ENCODE measurements around the gene CD248.
A peak's percentile ranks its signal among the peaks of the same experiment; 100 is the strongest.
"Not testable (repeated sequence)": the region's sequence is repeated elsewhere in the genome, so short reads cannot be mapped to it uniquely, and the experiment has no call there.

CD248 gene

DNA sequence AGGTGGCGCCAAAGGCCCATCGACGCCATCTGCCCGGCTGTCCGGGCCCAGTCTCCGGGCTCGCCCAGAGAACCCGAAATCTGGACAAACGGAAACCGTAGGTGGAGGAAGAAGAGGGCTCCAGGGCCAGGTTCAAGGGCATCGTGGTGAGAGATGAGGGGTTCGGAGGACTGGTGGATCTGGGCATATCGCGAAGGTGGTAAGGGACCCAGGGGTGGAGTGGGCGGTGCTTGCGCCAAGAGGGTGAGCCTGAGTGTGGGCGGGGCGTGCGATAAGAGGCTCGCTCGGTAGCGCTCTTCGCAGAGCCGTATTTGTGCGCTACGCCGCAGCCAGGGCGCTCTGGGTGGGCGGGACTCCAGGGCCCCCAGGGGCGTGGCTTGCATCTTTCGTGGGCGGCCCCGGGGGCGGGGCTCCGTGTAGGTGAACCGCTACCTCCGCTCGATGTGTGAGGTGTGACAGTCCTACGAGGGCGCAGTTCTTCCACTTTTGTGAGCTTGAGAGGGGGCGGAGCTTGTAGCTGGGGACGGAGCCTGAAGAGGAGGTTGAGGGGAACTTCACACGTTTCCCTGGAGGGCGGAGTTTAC lies 4.8 kb downstream of the CD248 start:
- DNase-seq, result peak; percentile 76

DNA sequence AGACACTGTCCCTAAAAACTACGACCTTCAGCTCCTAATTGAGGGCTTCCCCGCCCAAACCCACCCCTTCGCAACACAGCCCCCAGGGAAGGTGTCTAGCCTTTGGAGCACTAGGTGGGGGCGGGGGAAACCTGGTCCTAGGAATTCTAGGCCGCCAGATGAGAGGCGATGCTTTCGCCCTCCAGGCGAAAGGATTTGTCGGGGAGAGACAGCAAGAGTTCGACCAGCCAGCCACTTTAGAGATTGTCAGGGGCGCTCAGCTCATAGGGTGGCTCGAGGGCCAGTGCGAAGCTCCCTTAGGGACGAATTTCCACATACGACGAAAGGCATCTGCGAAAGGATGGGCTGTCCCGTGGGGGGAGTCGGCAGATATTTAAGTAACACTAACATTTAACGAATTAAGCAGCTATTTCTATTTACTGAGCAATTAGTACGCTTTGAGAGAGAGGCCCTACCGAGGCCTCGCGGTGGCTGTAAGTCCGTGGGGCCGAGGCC lies 5.3 kb downstream of the CD248 start:
- no peak for DNase-seq

DNA sequence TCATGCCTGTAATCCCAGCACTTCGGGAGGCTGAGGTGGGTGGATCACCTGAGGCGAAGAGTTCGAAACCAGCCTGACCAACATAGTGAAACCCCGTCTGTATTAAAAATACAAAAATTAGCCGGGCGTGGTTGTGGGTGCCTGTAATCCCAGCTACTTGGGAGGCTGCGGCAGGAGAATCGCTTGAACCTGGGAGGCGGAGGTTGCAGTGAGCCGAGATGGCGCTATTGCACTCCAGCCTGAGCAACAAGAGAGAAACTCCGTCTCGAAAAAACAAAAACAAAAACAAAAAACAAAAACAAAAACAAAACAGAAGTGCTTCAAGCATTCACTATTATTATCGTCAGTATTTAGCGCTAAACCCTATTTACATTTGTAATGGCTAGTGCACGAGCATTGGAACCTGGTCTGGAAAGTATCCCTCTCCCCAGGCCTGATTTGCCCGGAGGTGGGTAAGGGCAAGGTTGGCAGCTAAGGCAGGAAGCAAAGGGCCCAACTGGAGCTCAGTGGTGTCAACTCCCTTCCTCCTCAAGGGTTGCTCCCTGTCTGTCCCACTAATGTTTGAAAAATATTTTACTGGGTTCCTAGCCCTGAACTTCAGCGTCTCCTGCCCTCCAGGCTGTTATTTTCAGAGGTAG lies 5.9 kb downstream of the CD248 start:
- not testable (repeated sequence) for DNase-seq

DNA sequence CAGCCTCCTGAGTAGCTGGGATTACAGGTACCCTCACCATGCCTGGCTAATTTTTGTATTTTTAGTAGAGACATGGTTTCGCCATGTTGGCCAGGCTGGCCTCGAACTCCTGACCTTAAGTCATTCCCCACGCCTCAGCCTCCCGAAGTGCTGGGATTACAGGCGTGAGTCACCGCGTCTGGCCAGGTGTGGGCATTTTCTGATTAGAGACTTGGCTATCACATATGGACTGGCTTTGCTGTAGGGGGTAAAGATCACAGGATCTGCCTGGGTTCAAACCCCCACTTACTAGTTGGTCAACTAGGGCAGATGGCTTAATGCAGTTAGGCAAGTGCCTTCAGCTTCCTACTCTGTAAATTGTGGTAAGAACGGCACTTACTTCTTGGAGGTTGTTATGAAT lies 6.5 kb downstream of the CD248 start:
- DNase-seq, result no peak

DNA sequence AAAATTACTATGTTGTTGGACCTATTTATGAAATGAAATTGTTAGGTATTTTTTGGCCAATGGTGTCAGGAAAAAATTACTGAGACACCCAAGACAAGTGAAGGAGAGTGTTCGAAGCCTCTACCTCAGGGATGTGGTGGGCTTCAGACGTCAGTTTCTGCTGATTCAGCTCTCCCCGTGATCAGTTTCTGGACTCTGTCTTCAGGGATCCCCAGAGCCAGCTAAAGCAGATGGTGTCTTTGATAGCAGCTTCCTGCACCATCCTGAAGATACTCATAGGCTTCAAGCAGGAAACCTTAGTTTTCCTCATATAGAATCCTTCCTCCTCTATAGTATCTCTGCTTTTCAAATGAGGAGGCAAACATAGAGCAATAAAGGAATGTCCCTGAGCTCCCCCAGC lies 7.4 kb downstream of the CD248 start:
- no peak for DNase-seq

DNA sequence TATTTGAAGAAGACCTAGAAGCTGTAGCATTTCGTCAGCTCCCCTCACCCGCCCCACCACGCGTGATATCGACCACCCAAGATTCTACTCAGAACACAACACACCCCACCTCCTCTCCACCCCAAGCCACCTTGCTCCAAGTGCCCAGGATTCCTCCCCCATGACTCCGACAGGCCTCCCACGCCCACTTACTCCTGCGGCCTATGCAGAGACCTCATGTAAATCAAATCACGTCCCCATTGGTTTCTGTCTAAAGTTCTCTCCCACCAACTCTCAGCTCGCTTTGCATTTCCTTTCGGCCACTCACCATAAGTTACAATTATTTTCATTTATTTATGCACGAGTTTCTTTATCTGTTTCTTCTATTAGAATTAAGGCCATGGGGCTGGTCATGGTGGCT lies 14.2 kb downstream of the CD248 start:
- DNase-seq, result no peak

DNA sequence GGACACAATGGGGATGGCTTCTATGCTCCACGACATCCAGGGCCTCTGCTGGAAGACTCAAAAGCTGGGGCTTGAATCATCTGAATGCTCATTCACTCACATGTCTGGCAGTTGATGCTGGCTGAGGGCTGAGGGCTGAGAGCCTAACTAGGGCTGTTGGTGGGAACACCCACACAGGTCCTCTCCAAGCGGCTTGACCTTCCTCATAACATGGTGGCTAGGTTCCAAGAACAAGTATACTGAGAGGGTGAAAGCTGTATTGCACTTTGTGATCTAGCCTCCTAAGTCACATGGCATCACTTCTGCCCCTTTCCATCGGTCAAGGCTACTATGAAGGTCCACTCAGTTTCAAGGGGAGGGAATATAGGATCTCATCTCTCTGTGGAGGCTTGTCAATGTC lies 17.7 kb downstream of the CD248 start:
- DNase-seq, result no peak

DNA sequence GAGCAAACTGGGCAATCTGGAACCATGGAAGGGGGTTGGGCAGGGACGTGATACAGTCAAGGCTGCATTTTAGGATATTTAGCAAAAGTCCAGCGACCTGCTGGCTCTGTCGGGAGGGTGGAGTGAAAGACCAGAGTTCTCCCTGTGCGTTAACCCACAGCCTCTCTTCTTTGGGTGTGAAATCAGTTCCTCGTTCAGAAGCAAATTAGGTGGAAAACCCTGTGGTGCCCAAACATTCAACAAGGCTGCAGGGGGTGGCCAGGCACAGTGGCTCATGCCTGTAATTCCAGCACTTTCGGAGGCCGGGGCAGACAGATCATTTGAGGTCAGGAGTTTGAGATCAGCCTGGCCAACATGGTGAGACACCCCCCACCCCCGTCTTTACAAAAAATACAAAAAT lies 19.2 kb downstream of the CD248 start:
- no peak for DNase-seq

DNA sequence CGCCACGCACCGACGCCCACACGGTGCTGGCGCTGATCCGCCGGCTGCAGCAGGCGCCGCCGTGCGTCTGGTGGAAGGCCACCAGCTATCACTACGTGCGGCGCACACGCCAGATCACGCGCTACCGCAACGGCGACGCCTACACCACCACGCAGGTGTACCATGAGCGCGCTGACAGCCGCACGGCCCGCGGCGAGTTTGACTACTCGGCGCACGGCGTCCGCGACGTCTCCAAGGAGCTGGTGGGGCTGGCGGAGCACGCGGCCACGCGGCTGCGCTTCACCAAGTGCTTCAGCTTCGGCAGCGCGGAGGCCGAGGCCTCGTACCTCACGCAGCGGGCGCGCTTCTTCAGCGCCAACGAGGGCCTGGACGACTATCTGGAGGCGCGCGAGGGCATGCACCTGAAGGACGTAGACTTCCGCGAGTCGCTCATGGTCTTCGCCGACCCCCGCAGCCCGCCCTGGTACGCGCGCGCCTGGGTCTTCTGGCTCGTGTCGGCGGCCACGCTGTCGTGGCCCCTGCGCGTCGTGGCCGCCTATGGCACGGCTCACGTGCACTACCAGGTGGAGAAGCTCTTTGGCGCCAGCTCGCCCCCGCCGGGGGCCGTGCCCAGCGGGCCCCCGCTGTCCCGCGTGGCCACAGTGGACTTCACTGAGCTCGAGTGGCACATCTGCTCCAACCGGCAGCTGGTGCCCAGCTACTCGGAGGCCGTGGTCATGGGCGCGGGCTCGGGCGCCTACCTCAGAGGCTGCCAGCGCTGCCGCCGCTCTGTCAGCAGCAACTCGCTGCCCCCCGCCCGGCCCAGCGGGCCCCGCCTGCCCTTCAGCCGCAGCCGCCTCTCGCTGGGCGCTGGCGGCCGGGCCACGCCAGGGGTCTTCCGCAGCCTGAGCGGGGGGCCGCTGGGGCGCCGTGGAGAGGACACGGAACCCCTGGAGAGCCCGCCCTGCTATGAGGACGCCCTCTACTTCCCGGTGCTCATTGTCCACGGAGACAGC lies 21.9 kb downstream of the CD248 start:
- no peak for DNase-seq

DNA sequence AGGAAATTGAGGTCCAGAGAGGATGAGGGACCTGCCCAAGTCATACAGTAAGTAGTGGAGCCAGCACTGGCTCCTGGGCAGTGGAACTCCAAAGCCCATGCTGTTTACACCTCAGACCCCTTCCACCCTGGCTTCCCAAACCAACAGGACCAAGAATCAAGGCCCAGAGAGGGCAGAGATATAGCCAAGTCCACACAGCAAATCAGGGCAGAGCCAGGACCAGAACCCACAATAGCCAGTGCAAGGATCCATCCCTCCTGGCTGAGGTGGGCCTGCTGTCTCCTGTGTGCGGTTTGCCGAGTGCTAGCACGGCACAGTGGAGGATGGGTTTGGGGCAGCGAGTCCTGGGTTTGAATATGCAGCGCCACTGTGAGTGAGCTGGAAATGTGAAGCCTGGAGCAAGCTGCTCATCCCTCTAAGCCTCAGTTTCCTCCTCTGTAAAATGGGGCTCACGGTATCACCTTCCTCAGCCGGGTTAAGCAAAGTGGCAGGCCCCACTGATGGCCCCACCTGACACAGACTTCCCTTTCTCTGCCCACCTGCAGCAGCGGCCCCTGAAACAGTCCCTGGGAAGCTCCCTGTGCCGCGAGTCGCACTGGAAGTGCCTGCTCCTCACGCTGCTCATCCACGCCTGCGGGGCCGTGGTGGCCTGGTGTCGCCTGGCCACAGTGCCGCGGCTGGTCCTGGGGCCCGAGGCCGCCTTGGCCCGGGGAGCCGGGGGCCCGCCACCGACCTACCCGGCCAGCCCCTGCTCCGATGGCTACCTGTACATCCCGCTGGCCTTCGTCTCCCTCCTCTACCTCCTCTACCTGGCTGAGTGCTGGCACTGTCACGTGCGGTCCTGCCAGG lies 22.8 kb downstream of the CD248 start:
- DNase-seq, result no peak

DNA sequence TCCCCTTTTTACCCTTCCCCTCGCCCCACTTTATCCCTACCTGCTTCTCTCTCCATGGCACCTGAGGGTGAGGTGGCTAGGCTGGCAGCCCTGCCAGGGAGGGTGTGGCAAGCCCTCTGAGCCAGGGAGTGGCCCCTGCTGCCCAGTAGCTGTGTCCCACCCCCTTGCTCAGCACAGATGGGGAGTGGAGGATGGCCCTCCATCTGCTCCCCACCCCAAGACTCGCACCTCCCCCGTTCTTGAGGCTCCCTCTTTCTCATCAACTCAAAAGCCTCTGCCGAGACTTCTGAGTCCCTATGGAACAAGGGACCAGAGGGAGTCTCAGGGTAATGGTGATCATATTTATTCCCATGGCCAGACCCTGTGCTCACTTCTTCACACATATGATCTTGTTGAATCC lies 23.5 kb downstream of the CD248 start:
- DNase-seq, result no peak

DNA sequence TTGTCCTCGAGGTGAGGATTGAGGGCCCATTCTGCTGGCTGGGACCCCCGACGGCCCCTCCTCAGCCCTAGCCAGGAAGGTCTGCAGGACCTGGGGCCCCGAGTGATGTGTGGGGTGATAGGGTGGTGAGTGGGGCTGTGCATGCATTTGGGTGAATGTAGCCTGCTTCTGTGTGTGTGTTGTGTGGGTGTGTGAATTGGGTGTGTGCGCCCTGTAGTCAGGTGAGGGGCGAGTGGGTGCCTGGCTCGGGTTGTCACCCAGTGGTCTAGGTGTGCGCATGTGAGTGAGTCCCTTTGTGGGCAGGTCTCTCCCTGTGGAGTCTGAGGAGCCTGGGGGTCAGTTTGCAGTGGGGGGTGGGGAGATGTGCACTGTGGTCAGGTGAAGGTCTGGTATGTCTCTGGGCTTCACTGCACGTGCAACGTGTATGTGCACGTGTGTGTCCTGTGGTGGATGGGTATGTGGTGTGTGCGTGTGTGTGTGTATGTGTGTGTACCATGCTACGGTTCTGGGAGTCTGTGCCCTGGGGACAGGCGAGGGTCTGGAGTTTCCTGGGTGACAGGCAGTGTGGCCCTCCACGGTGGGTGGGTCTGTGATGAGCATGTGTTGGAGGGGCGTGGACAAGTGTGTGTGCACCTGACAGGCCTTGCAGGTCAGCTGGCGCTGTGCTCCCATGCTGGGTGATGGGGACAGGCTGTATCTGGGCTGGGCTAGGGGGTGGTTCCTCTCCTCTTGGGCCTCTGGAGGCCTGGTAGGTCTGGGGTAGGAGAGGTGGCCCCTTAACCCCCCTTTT lies 24.1 kb downstream of the CD248 start:
- no peak for DNase-seq

DNA sequence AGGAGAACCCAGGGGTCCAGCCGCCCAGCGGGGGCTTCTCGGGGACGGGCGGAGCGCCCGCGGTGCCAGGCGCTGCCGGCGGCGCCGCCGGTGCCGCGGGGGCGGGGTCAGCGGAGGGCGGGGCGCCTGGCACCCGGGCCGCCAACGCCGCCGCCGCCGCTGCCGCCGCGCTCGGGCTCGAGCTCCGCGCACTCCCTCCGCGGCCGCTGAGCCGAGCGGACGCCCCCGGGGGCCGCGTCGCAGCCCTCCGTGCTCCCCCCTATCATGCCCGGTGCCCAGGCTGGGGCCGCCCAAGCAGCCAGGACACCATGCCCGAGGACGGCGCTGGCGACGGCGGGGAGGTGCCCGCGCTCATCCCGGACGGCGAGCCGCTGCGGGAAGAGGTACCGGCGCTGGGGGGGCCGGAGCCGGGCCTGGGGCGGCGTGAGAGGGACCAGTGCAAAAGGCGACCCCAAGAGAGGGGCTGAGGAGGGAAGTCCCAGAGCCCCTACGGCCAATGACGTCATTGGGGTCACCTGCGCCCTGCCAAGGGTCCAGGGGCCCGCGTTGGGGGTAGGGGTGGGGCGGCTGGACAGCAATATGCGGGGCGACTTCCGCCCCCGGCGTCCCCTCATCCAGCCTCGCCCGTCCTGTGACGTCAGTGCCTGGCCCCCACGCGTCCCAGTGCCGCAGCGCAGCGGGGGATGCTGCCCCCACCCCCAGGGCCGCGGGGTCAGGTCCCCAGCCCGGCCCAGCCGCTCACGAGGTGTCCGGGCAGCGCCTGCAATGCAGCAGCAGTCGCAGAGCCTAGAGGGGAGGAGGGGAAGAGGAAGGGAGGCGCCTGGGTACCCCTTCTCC lies 24.9 kb downstream of the CD248 start, which contains the start of gene TMEM151A:
TMEM151A (plus strand) TSS at position 189 of the 837 bp plus-strand sequence; CDS start at position 309, 120 bp downstream.
- DNase-seq, result no peak

DNA sequence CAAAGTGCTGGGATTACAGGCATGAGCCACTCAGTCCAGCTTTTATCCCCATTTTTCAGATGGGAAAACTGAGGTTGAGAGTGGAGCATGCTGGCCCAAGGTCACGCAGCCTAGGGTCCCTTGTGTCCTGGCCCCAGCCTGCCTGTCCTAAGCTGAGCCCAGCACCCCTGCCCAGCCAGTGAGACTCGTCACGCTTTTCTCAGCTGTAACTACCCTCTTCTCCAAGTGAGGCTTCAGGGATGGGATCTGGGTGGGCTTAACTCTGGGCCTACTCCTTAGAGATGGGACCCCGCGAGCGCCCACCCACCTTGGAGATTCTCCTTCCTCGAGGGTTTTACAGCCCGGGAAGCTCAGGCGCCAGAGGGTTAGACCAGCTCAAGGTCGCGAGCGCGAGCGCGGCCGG lies 25.5 kb downstream of the CD248 start:
- no peak for DNase-seq

DNA sequence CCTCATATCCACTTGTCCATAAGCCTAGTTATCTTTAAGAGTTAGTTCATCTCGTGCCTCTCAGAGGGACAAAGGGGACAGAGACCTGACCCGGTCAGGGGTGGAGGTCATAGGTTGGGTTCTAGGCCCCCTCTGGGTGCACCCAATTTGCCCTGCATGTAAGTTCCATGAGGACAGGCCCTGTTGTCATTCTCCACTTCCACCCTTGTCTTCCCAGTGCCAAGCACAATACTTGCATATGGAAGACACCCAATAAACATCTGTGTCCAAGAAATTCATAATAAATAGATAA lies 26.6 kb downstream of the CD248 start:
- DNase-seq, result no peak

DNA sequence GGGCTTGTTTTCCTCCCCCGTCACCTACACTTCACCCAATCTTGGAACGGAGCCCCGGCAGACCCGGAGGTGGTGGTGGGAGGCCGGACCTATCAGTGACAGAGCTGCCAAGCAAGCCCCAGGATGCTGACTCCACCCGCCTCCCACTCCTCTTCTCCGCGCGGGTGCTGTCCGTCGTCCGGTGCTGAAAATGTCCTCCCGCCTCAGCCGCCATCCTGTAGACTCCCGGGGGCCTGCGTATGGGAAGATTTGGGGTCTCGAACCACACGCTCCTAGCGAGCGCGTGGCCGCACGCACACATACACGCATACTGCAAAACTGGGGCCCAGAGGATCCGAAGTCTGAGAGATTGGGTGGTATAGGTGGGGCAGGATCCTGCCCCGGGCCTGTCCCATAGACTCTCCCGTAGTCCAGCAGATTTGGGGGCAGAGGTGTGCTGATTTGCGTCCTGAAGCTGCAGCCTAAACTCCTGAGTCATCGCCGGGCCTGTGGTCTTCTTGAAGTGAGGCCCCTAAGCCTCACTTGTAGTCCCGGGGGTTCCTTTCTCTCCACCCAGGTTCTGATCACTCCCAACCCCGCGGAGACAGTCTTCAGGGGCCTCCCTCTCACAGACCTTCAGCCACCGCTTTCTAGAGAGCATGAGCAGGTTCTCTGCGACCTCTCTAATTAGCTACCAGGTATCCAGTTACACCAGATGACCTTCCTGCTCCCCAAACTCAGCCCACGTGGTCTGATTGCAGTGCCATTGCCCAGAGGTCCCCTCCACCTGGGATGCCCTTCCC lies 27.1 kb downstream of the CD248 start:
- no peak for DNase-seq

DNA sequence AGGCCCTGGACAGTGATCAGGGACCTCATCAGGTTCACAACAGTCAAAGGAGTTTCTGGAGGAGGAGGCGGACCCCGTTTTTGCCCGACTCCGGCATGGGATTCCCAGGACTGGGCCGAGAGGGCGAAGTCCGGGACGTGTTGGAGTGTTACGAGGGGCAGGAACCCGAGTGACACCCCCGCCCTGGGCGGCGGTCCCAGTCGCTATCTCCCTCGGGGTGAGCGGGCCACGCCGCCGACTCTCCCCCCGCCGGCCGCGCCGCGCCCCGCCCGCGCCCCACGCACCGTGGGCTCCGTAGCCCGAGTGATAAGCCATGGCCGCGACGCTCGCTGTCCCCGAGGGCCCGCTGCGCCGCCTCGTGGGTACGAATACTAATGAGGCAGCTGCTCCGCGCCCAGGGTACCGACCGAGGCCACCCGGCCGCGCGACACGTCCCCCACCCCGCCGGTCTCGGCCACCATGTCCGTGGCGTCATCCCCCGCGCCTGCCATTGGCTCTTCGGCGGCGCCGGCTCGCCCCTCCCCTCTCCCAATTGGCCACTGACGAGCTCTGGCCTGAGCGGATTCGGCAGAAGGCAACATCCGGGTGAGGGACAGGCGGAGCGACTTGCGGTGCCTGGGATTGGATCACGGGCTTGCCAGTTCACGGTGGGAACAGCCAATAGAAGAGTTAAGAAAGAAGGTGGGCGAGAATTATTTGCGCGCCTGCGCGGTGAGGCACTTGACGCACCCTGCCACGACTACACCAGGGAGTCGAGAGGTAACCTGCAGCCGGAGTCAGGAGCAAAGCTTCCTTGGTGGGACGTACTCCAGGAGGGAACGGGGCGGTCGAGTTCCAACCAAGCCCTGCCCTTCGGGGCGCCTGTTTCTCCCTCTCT lies 27.9 kb downstream of the CD248 start, which contains the start of gene YIF1A:
YIF1A (minus strand) TSS at position 473 of the 877 bp plus-strand sequence; CDS start at position 315, 158 bp downstream.
- DNase-seq, result peak; percentile 96

DNA sequence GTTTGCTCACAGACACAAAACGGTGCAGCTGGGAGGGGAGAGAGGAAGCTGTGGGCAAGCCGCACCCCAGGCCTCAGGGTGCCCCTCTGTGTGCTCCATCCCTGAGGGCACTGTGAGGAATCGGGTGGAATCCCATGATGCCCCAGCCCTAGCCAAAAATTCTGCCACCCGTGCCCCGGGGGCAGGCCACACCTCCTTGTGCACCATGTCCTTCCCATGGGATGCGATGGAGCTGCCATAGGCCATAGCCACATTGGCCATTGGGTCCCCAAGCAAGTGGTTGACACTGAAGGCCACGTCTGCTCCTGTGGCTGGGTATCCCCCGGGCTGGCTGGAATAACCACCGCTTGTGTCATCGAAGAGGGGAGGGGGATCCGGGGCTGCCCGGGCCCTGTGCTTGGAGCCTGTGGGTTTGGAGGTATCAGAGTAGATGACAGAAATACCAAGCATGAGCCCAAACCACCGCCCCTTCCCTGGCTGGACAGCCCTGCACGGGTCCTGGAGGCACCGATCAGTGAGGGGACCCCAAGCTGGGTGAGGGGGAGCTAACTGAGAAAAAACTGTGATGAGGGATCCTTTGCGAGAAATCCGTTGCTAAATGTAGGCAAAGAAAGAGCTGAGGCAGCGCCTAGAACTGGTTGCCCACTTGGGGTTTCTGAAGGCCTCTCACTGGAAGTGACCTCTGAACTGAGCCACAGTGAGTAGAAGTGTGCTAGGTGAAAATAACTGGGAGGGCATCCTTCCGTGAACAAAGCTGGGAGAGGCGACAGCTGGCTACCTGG lies 28.8 kb downstream of the CD248 start:
- no peak for DNase-seq
